ENCODE results near the gene KLHDC1.
"Not testable (repeated sequence)": the region's sequence is repeated elsewhere in the genome, so short reads cannot be mapped to it uniquely, and the experiment has no call there.

Gene KLHDC1

DNA sequence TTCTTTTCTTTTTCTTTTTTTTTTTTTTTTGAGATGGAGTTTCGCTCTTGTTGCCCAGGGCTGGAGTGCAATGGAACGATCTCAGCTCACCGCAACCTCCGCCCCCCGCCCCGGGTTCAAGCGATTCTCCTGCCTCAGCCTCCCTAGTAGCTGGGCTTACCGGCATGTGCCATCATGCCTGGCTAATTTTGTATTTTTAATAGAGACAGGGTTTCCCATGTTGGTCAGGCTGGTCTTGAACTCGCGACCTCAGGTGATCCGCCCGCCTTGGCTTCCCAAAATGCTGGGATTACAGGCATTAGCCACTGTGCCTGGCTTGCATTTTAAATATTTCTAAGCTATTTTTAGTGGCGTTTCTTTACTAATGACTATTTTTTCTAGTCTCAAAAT lies 810 bp downstream of the KLHDC1 start:
- not testable (repeated sequence) for H3K9me3 Mint-ChIP-seq; H3K36me3 Mint-ChIP-seq (ENCODE audit: low read depth); H3K27me3 Mint-ChIP-seq
- H3K27ac Mint-ChIP-seq, result peak overlapping the region; percentile 72
- H3K4me1 Mint-ChIP-seq (ENCODE audit: low read depth), result peaks cover 27% of the 10 kb centered on the region
- peak overlapping the region; percentile 80 for H3K4me3 Mint-ChIP-seq

DNA sequence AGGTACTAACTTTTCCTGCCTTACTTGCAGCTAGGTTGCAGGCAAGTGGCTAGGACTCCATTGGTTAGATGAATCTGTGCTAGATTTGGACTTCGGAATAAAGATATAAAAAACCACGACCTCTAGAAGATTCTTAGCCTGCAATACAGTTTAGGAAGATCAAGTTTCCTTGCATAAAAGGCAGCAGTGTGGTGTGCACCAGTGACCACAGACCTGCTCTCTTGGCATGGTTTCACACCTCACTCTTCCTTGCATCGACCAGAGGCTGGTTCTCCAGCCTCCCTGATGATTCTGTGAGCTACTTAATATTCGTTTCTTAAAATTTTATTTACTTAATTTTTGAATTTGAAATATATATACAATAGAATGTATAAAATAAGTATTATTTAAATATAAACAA lies 9.8 kb downstream of the KLHDC1 start:
- no peak overlapping the region for H3K4me3 Mint-ChIP-seq
- H3K27me3 Mint-ChIP-seq, result no peaks in the 10 kb centered on the region
- H3K36me3 Mint-ChIP-seq (ENCODE audit: low read depth), result peaks cover 8% of the 10 kb centered on the region
- H3K27ac Mint-ChIP-seq, result no peak overlapping the region
- no peaks in the 10 kb centered on the region for H3K4me1 Mint-ChIP-seq (ENCODE audit: low read depth)
- H3K9me3 Mint-ChIP-seq, result no peaks in the 10 kb centered on the region

DNA sequence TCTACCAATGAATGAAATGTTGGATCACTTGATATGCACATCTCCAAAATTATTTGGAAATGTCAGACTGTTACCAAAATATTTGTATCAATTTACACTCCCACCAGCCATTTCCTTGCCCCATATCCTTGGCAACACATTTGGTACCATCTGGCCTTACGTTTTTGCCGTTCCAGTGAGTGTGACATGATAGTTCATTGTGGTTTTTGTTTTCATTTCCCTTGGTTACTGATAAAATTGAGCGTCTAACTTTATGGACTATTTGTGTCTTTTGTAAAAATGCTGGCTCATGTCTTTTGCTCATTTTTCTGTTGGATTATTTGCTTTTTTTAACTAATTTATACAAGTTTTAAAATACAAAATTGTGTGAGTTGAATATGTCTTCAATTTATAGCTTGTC lies 11.0 kb downstream of the KLHDC1 start:
- no peak overlapping the region for H3K27ac Mint-ChIP-seq
- H3K36me3 Mint-ChIP-seq (ENCODE audit: low read depth), result peaks cover 8% of the 10 kb centered on the region
- no peaks in the 10 kb centered on the region for H3K4me1 Mint-ChIP-seq (ENCODE audit: low read depth)
- no peaks in the 10 kb centered on the region for H3K27me3 Mint-ChIP-seq
- no peaks in the 10 kb centered on the region for H3K9me3 Mint-ChIP-seq
- H3K4me3 Mint-ChIP-seq, result no peak overlapping the region

DNA sequence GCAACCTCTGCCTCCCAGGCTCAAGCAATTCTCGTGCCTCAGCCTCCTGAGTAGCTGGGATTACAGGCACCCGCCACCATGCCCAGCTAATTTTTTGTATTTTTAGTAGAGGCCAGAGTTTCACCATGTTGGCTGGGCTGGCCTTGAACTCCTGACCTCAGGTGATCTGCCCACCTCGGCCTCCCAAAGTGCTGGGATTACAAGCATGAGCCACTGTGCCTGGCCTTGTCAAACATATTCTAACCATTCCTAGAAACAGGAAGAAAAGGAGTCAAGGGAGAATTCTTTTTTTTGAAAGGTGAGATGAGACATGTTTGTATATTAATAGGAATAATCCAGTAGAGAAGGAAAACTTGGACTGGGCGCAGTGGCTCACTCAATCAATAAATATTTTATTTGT lies 11.6 kb downstream of the KLHDC1 start:
- not testable (repeated sequence) for H3K4me3 Mint-ChIP-seq; H3K4me1 Mint-ChIP-seq (ENCODE audit: low read depth)

DNA sequence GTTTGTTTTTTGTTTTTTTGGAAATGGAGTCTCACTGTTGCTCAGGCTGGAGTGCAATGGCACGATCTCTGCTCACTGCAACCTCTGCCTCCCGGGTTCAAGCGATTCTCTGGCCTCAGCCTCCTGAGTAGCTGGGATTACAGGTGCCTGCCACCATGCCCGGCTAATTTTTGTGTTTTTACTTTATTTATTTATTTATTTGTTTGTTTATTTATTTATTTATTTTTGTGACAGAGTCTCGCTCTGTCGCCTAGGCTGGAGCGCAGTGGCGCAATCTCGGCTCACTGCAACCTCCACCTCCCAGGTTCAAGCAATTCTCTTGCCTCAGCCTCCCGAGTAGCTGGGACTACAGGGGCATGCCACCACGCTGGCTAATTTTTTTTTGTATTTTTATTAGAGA lies 18.1 kb downstream of the KLHDC1 start:
- H3K36me3 Mint-ChIP-seq (ENCODE audit: low read depth); H3K9me3 Mint-ChIP-seq; H3K4me3 Mint-ChIP-seq; H3K4me1 Mint-ChIP-seq (ENCODE audit: low read depth); H3K27me3 Mint-ChIP-seq; H3K27ac Mint-ChIP-seq: not testable (repeated sequence)

More for the DNA sequence above, 11.6 kb downstream of the KLHDC1 start:
- H3K27me3 Mint-ChIP-seq; H3K9me3 Mint-ChIP-seq; H3K27ac Mint-ChIP-seq; H3K36me3 Mint-ChIP-seq (ENCODE audit: low read depth): not testable (repeated sequence)

DNA sequence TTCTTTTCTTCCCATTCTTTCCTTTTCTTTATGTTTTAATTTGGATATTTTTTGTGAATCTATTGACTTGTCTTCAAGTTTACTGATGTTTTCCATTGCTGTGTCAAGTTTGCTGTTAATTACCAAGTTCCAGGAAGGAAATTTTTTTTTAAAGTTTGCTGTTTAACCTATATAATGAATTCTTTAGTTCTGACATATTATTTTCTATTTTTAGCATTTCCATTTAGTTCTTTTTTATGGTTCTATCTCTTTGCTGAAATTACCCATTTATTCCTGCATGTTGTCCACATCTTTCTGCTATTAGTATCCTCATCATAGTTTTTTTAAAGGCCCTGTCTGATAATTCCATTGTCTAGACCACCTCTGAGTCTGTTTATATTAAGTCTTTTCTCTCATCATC lies 27.8 kb downstream of the KLHDC1 start:
- peaks cover 5% of the 10 kb centered on the region for H3K9me3 Mint-ChIP-seq
- H3K4me3 Mint-ChIP-seq, result no peak overlapping the region
- H3K36me3 Mint-ChIP-seq (ENCODE audit: low read depth), result peaks cover 28% of the 10 kb centered on the region
- no peak overlapping the region for H3K27ac Mint-ChIP-seq
- H3K4me1 Mint-ChIP-seq (ENCODE audit: low read depth), result no peaks in the 10 kb centered on the region
- no peaks in the 10 kb centered on the region for H3K27me3 Mint-ChIP-seq

DNA sequence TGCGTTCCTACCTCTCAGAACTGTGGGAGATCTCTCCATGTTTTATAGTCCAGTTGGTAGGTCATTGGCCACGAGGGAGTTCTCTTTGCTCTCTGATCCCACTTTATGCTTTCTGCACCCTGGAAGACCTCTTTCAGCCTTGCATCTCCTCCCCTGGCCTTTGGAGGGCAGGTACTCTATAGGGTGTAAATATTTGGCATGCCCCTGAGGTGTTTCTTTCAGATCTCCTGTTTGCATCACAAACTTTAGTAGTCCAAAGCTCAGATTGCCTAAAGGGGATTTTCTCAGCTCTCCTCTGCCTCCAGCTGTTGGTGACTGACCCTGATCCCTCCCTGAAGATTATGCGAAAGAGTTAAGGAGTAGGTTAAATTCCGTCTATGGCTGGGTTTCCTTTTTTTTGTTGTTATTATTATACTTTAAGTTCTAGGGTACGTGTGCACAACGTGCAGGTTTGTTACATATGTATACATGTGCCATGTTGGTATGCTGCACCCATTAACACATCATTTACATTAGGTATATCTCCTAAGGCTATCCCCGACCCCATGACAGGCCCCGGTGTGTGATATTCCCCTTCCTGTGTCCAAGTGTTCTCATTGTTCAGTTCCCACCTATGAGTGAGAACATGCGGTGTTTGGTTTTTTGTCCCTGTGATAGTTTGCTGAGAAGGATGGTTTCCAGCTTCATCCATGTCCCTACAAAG lies 29.0 kb downstream of the KLHDC1 start:
- not testable (repeated sequence) for H3K27me3 Mint-ChIP-seq; H3K27ac Mint-ChIP-seq; H3K4me1 Mint-ChIP-seq (ENCODE audit: low read depth); H3K9me3 Mint-ChIP-seq; H3K4me3 Mint-ChIP-seq
- H3K36me3 Mint-ChIP-seq (ENCODE audit: low read depth), result peaks cover 25% of the 10 kb centered on the region

DNA sequence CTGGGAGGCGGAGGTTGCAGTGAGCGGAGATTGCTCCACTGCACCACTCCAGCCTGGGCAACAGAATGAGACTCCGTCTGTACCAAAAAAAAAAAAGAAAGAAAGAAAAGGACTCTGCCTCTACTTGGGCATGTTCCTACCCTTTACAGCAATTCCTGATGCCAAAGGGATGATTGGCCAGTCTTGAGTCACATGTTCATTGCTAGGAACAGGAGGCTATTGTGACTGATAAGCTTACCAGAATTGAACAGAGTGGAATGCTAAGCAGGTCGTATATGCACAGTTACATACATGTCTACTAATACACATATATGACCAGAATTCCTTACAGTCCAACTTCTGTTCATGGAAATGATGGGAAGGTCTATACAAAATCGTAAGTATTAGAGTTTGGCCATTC lies 34.3 kb downstream of the KLHDC1 start:
- peaks cover 13% of the 10 kb centered on the region for H3K36me3 Mint-ChIP-seq (ENCODE audit: low read depth)

DNA sequence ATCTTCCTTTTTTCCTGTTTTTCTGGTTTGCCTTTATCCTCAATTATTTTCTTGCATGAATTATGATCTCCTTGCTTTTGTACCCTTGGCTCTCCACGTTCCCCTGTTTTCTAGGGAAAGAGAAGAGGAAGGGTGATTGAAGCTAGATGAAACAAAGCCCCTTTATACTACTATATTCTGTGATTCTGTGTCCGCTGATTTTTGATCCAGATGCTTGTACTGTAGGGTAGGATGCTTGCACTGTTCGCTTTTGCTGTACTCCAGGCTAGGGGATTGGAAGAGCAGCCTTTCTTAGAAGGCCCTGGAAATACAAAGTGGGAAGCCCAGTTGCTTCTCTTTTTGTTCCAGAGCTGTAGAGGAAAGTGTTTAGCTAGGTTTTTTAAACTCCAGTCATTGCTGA lies 40.0 kb downstream of the KLHDC1 start:
- H3K27me3 Mint-ChIP-seq, result no peaks in the 10 kb centered on the region
- H3K36me3 Mint-ChIP-seq (ENCODE audit: low read depth), result peaks cover 13% of the 10 kb centered on the region
- H3K9me3 Mint-ChIP-seq, result no peaks in the 10 kb centered on the region
- H3K4me1 Mint-ChIP-seq (ENCODE audit: low read depth), result no peaks in the 10 kb centered on the region
- no peak overlapping the region for H3K4me3 Mint-ChIP-seq
- no peak overlapping the region for H3K27ac Mint-ChIP-seq

More for the DNA sequence above, 34.3 kb downstream of the KLHDC1 start:
- Mint-ChIP-seq H3K27me3 (no peaks in the 10 kb centered on the region), H3K27ac (no peak overlapping the region), H3K4me1 (ENCODE audit: low read depth) (no peaks in the 10 kb centered on the region), H3K4me3 (no peak overlapping the region), H3K9me3 (no peaks in the 10 kb centered on the region)

DNA sequence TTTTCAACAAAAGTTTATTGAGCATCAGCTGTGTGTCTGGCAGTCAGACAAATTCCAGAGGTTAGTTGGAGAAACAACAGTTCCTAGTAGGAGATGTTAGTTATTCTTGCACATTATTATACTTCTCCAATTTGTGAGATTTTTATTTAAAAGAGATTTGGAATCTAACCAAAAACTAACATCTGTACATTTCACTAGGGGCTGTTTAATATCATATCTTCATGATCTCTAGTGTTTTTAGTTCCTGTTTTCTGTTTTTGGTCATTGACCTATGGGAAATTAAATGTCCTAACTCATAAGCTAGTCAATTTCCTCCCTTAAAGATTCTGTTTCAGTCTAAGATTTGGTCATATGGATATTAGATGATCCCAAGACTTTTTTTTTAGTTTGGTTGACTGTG lies 40.9 kb downstream of the KLHDC1 start:
- Mint-ChIP-seq H3K4me1 (ENCODE audit: low read depth) (no peaks in the 10 kb centered on the region), H3K9me3 (no peaks in the 10 kb centered on the region), H3K4me3 (no peak overlapping the region), H3K27me3 (no peaks in the 10 kb centered on the region), H3K27ac (no peak overlapping the region), H3K36me3 (ENCODE audit: low read depth) (peaks cover 13% of the 10 kb centered on the region)

DNA sequence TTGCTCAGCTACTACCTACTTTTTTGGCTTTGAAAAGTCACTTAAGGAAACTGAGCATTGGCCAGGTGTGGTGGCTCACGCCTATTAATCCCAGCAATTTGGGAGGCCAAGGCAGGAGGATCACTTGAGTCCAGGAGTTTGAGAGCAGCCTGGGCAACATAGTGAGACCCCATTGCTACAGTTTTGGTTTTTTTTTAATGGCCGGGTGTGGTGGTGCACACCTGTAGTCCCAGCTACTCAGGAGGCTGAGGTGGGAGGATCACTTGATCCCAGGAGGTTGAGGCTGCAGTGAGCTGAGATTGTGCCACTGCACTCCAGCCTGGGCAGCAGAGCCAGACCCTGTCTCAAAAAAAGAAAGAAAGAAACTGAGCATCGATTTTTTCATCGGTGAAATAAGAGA lies 42.7 kb downstream of the KLHDC1 start:
- not testable (repeated sequence) for H3K4me1 Mint-ChIP-seq (ENCODE audit: low read depth); H3K36me3 Mint-ChIP-seq (ENCODE audit: low read depth); H3K27ac Mint-ChIP-seq; H3K9me3 Mint-ChIP-seq; H3K27me3 Mint-ChIP-seq; H3K4me3 Mint-ChIP-seq

DNA sequence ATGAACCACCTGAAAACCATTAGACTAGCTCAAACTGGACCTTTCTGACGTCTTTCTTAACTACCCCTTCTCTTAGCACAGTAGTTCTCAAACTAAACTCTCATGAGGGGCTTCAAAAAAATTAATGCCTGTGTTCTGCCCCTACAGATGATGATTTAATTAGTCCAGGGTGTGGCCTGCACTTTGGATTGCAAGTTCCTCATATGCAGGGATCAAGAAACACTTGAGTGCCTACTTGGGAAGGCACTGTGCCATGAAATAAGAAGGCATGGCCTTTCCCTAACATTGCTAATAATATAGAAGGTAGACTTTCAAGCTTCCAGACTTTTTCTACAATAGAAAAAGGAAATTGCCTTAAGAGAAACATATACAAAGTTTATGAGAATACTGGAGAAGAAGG lies 52.3 kb downstream of the KLHDC1 start:
- H3K4me1 Mint-ChIP-seq (ENCODE audit: low read depth), result no peaks in the 10 kb centered on the region
- H3K36me3 Mint-ChIP-seq (ENCODE audit: low read depth), result peaks cover 4% of the 10 kb centered on the region
- no peaks in the 10 kb centered on the region for H3K27me3 Mint-ChIP-seq
- H3K9me3 Mint-ChIP-seq, result no peaks in the 10 kb centered on the region
- H3K27ac Mint-ChIP-seq, result no peak overlapping the region
- H3K4me3 Mint-ChIP-seq, result no peak overlapping the region

DNA sequence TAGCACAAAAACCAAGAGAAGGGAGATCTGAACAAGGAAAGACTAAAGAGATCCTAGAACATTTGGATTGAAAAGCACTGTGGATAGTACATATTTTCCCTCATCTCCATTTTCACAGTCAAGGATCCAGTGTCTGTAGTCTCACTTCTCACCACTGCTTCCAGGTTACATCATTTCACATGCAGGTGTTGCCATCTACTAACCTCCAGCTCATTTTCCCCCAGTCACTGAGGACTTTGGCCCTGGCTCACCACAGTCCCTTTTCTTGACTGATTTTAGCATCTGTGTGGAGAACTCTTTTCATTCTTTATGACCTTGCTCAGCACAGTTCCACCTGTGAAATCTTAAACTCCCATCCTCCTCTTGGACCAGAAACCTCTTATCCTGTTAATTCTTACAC lies 53.6 kb downstream of the KLHDC1 start:
- H3K36me3 Mint-ChIP-seq (ENCODE audit: low read depth); H3K4me3 Mint-ChIP-seq; H3K27ac Mint-ChIP-seq; H3K4me1 Mint-ChIP-seq (ENCODE audit: low read depth); H3K27me3 Mint-ChIP-seq; H3K9me3 Mint-ChIP-seq: not testable (repeated sequence)

DNA sequence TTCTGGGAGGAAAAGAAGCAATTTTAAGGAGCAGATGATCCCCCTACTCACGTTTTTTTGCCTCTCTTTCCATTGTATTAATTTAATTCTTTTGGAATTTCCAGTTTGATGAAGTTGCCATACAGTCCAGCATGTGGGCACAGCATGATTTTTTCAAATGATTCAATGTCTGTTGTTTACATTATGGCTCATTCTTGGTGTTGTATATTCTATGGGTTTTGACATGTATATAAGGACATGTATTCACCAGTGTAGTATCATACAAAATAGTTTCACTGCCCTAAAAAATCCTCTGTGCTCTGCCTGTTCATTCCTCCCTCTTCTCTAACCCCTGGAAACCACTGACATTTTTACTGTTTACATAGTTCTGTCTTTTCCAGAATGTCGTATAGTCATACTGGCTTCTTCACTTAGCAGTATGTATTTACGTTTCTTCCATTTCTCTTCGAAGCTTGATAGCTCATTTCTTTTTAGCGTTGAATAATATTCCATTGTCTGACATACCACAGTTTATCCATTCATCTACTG lies 61.7 kb downstream of the KLHDC1 start:
- Mint-ChIP-seq H3K36me3 (ENCODE audit: low read depth) (no peaks in the 10 kb centered on the region), H3K4me3 (no peak overlapping the region), H3K9me3 (no peaks in the 10 kb centered on the region), H3K27ac (no peak overlapping the region), H3K4me1 (ENCODE audit: low read depth) (no peaks in the 10 kb centered on the region), H3K27me3 (no peaks in the 10 kb centered on the region)

DNA sequence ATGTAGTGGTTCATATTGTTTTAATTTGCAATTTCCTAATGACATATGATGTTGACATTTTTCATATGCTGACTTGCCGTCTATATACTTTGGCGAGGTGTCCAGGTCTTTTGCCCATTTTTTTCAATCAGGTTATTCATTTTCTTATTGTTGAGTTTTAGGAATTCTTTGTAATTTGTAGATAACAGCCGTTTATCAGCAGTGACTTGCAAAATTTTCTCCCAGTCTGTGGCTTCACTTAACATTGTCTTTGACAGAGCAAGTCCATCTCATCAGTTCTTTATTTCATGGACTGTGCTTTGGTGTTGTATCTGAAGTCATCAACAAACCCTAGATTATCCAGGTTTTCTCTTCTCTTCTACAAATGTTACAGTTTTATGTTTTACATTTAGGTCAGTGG lies 62.5 kb downstream of the KLHDC1 start:
- H3K4me3 Mint-ChIP-seq, result no peak overlapping the region
- H3K4me1 Mint-ChIP-seq (ENCODE audit: low read depth), result no peaks in the 10 kb centered on the region
- H3K27me3 Mint-ChIP-seq, result no peaks in the 10 kb centered on the region
- no peaks in the 10 kb centered on the region for H3K9me3 Mint-ChIP-seq
- H3K27ac Mint-ChIP-seq, result no peak overlapping the region
- H3K36me3 Mint-ChIP-seq (ENCODE audit: low read depth), result no peaks in the 10 kb centered on the region

DNA sequence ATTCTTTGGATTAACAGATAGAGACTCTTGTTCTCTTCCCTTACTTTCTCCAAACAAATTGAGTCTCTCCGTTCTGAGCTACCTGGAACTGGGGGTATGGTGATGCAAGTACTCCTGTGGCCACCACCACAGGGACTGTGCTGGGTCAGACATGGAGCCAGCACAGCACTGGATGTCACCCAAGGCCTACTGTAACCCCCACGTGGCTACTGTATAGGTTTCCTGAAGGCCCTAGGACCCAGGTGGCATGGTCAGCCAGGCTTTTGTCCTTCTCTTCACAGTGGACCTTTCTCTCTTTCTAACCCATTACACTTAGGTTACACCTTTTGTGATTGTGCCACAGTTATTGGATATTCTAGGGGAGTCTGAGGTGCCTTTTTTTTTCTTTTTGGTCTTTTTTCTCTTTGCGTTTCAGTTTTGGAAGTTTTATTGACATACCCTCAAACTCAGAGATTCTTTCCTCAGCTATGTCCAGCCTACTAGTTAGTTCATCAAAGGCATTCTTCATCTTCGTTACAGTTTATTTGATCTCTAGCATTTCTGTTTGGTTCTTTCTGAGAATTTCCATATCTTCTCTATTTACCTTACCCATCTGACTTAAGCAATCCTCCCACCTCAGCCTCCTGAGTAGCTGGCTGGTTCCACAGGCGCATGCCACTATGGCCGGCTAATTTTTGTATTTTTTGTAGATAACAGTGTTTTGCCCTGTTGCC lies 69.1 kb downstream of the KLHDC1 start:
- peaks cover 5% of the 10 kb centered on the region for H3K4me1 Mint-ChIP-seq (ENCODE audit: low read depth)
- no peak overlapping the region for H3K4me3 Mint-ChIP-seq
- H3K27me3 Mint-ChIP-seq, result no peaks in the 10 kb centered on the region
- H3K36me3 Mint-ChIP-seq (ENCODE audit: low read depth), result no peaks in the 10 kb centered on the region
- H3K27ac Mint-ChIP-seq, result no peak overlapping the region
- no peaks in the 10 kb centered on the region for H3K9me3 Mint-ChIP-seq
